Stomach (tissue), 9 donors: Measurements from ENCODE around the gene GMCL2. TPM values are rescaled to one million over a fixed set of nuclear protein-coding genes. Genes with fewer than 3 reads are reported as not detected.
A peak's percentile ranks its signal among the peaks of the same experiment; 100 is the strongest.

Experiments used
- DNase-seq, 2 donors: peaks; one replicate each; pipeline versions ENCODE4 v3.0.0 to v3.0.0-alpha.2; 2013 to 2019
- H3K27ac ChIP-seq, 5 donors: fragments of 200-600 bp in 4 of 5; sonication (generic) in 4 of 5; one replicate each; pipeline ENCODE4 v1.5.1; 2013 to 2019; ENCODE audit warnings: mild to moderate bottlenecking in 1 of 5, moderate library complexity in 1 of 5
- H3K27me3 ChIP-seq, 3 donors: fragments of 200-600 bp; sonication (generic); one replicate each; pipeline ENCODE4 v1.5.1; 2017 to 2019; ENCODE audit warnings: mixed run types in 1 of 3
- H3K36me3 ChIP-seq, 4 donors: fragments of 200-600 bp; sonication (generic); 1 replicate in 3 of 4; 2 replicates in 1 of 4; pipeline ENCODE4 v1.5.1; 2016 to 2019
- H3K4me1 ChIP-seq, 4 donors: fragments of 200-600 bp; sonication (generic); one replicate each; pipeline ENCODE4 v1.5.1; 2016 to 2019
- H3K4me3 ChIP-seq, 4 donors: fragments of 200-600 bp; sonication (generic) in 3 of 4; one replicate each; pipeline ENCODE4 v1.5.1; 2016 to 2019; ENCODE audit warnings: mild to moderate bottlenecking in 1 of 4
- H3K9me3 ChIP-seq, 4 donors: fragments of 200-600 bp; sonication (generic); one replicate each; pipeline ENCODE4 v1.5.1; 2016 to 2019
- CTCF ChIP-seq, 7 experiments: fragments of 450-650 bp in 4 of 7; fragments of 200-600 bp in 3 of 7; sonication (generic) in 3 of 7; IDR thresholded peaks; one replicate each; pipeline ENCODE4 v1.5.1; 2016 to 2019; ENCODE audit warnings: antibody characterized with exemption in 7 of 7, control low read depth in 2 of 7, mild to moderate bottlenecking in 1 of 7
- EP300 ChIP-seq: sonication (generic); formaldehyde crosslinking; IDR thresholded peaks from one replicate; pipeline ENCODE4 v1.6.1; 2017; ENCODE audit warnings: antibody characterized with exemption
- POLR2A ChIP-seq, 4 donors: fragments of 450-650 bp; IDR thresholded peaks; one replicate each; pipeline ENCODE4 v1.6.1; 2016; ENCODE audit warnings: antibody characterized with exemption in 4 of 4, control low read depth in 2 of 4, mild to moderate bottlenecking in 1 of 4, moderate library complexity in 1 of 4
- POLR2AphosphoS5 ChIP-seq, 3 donors: sonication (generic); formaldehyde crosslinking; IDR thresholded peaks; one replicate each; pipeline ENCODE4 v1.6.1; 2016; ENCODE audit warnings: antibody characterized with exemption in 3 of 3
- WGBS, 5 donors: extraction: QIAGEN DNeasy Blood & Tissue Kit in 3 of 5; methylation state at CpG; one replicate each; pipeline versions ENCODE4 v1.1.5 to v1.1.7; 2013 to 2018; 5-methylcytosine and 5-hydroxymethylcytosine counted together
- intact Hi-C: fragments of 100-400 bp; cut with DNase I; formaldehyde crosslinking; loops from one replicate; pipeline ENCODE4 v1.15.1; 2023; ENCODE audit warnings: low total_unique reads
- polyA plus RNA-seq, 3 donors: library from polyadenylated mRNA; stranded (reverse); fragments of 200-250 nt; gene quantifications; one replicate each; pipeline ENCODE4 v1.2.3, GENCODE V29; 2013
- total RNA-seq, 5 donors: library from RNA; depleted of rRNA; stranded (reverse); fragments of >200 nt; gene quantifications; one replicate each; pipeline versions ENCODE4 v1.1.0 to v1.2.3, GENCODE V29; 2014 to 2016
- donor health status: healthy with polysubstance abuse.
- donor health status: Bipolar disorder and iron deficiency.
- donor health status: healthy.

The GMCL2 gene
- total and polyA plus RNA-seq, 8 donors: not detected

GRCh38 chr5:178203670-178204181, 16.6 kb upstream of the GMCL2 start:
- TF ChIP-seq EP300 (no peak), POLR2A (IDR thresholded peaks at IDR 0.05) (no peak), CTCF (IDR thresholded peaks at IDR 0.05) (no peak), POLR2AphosphoS5 (IDR thresholded peaks at IDR 0.05) (no peak)
- intact Hi-C loops: no loop called here
- no peaks in the 10 kb centered on the region for H3K9me3 ChIP-seq
- 6 to 28% (median 15%) methylated on average over 20 to 30 of the region's 30 CpGs for WGBS, 5 donors
- peak overlapping the region; percentile 55 to 98 (median 95) for H3K27ac ChIP-seq
- peaks cover 23 to 25% (median 24%) of the 10 kb centered on the region in 4 donors for H3K36me3 ChIP-seq
- peak overlapping the region; percentile 82 to 99 (median 96) for H3K4me3 ChIP-seq
- DNase-seq: no peak
- peaks cover 27 to 41% (median 39%) of the 10 kb centered on the region in 4 donors for H3K4me1 ChIP-seq
- no peaks in the 10 kb centered on the region for H3K27me3 ChIP-seq

DNA sequence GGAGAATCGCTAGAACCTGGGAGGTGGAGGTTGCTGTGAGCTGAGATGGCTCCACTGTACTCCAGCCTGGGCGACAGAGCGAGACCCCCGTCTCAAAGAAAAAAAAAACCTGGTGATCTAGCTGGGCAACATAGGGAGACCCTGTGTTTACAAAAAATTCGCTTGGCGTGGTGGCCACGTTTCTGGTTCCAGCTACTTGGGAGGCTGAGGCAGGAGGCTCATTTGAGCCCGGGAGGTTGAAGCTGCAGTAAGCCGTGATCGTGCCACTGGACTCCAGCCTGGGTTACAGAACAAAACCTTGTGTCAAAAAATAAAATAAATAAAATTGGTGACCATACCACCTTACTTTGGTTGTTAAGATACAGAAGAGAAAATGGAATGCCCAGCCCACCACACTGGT, 15.4 kb upstream of the GMCL2 start:
- Histone ChIP-seq H3K27me3 (no peaks in the 10 kb centered on the region), H3K4me3 (no peak overlapping the region), H3K4me1 (peaks cover 20 to 30% (median 27%) of the 10 kb centered on the region in 4 donors), H3K36me3 (peaks cover 11 to 13% (median 12%) of the 10 kb centered on the region in 4 donors), H3K27ac (no peak overlapping the region), H3K9me3 (no peaks in the 10 kb centered on the region)
- no peak for TF ChIP-seq CTCF (IDR thresholded peaks at IDR 0.05)
- TF ChIP-seq POLR2A (IDR thresholded peaks at IDR 0.05): no peak
- TF ChIP-seq POLR2AphosphoS5 (IDR thresholded peaks at IDR 0.05): no peak
- no peak for TF ChIP-seq EP300
- 93 to 99% (median 96%) methylated on average over 10 of the region's 10 CpGs for WGBS, 5 donors
- intact Hi-C loops: no loop called here
- DNase-seq: no peak

DNA sequence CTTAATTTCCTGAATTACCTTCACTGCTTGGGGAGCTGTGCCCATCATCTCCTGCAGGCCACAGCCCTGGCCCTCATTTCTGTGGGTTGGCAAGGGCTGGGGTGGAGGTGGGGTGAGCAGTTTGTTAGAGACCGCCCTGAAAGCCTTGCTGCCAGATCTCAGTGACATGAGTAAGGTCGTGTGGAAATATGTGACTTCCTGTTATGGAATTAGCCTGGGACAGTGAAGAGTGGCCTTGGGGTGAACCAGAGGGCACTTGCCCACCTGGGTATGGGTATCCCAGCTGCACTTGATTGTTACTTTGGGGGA, 14.7 kb upstream of the GMCL2 start:
- H3K36me3 ChIP-seq: peaks cover 4 to 6% (median 6%) of the 10 kb centered on the region in 4 donors
- H3K27me3 ChIP-seq: no peaks in the 10 kb centered on the region
- peaks cover 14 to 24% (median 21%) of the 10 kb centered on the region in 4 donors for H3K4me1 ChIP-seq
- H3K27ac ChIP-seq: no peak overlapping the region
- H3K9me3 ChIP-seq: no peaks in the 10 kb centered on the region
- DNase-seq: no peak
- no peak overlapping the region for H3K4me3 ChIP-seq
- intact Hi-C loops: no loop called here
- WGBS, 5 donors: 34 to 50% (median 38%) methylated on average over 2 of the region's 2 CpGs
- no peak for TF ChIP-seq POLR2A (IDR thresholded peaks at IDR 0.05)
- TF ChIP-seq EP300: no peak
- no peak for TF ChIP-seq CTCF (IDR thresholded peaks at IDR 0.05)
- no peak for TF ChIP-seq POLR2AphosphoS5 (IDR thresholded peaks at IDR 0.05)

GRCh38 chr5:178201221-178201926, 14.2 kb upstream of the GMCL2 start:
- Histone ChIP-seq H3K27me3 (no peaks in the 10 kb centered on the region), H3K27ac (no peak overlapping the region), H3K4me1 (peaks cover 9 to 19% (median 16%) of the 10 kb centered on the region in 4 donors), H3K4me3 (no peak overlapping the region), H3K9me3 (no peaks in the 10 kb centered on the region), H3K36me3 (peaks cover 0 to 1% (median under 1%) of the 10 kb centered on the region in 4 donors)
- no peak for DNase-seq
- TF ChIP-seq POLR2AphosphoS5 (IDR thresholded peaks at IDR 0.05) (no peak), CTCF (IDR thresholded peaks at IDR 0.05) (no peak), POLR2A (IDR thresholded peaks at IDR 0.05) (no peak), EP300 (no peak)
- intact Hi-C loops: no loop called here
- 82 to 86% (median 85%) methylated on average over 14 of the region's 14 CpGs for WGBS, 5 donors
